ENCODE results near the gene TTC19. TPM values are rescaled to one million over a fixed set of nuclear protein-coding genes. Genes with fewer than 3 reads are reported as not detected.

Gene TTC19
- total RNA-seq, 1 experiment from 2014 or later: 53.5 TPM

GRCh38 chr17:15971882-15972281 lies 27.7 kb upstream of the TTC19 start:
- H4K20me1 ChIP-seq (ENCODE audit: insufficient read depth): no peaks in the 10 kb centered on the region; the same call in 1 of the 2 replicates
- BruUV-seq (replicated peaks): no TSS peak
- intact Hi-C loops (cut with micrococcal nuclease; ENCODE audit: unreplicated experiment): no loop called here
- H3K36me3 ChIP-seq (ENCODE audit: low read depth): peaks cover 16% of the 10 kb centered on the region
- DNase-seq: peak; percentile 37 to 57
- H3K9me2 ChIP-seq (ENCODE audit: insufficient read depth): no peaks in the 10 kb centered on the region
- peaks cover 49% of the 10 kb centered on the region for H3K4me1 ChIP-seq (replicated peaks; ENCODE audit: insufficient read depth)
- H3F3A ChIP-seq (ENCODE audit: insufficient read depth, low read depth): peaks cover 40% of the 10 kb centered on the region
- no peak for TF ChIP-seq EZH2 (IDR thresholded peaks at IDR 0.05; ENCODE audit: low read depth)
- no peak for TF ChIP-seq CTCF (conservative IDR thresholded peaks at IDR 0.05)
- POLR2A ChIA-PET (ENCODE audit: unreplicated experiment): interaction anchor here (0.6 kb wide), 1 partner anchor 10 kb away, joined by 5 read pairs; no protein-coding TSS in a partner anchor
- H3K4me2 ChIP-seq: 0 out of 2 replicates have a peak overlapping the region, but pooled peaks have one; percentile 15
- H3K79me2 ChIP-seq (ENCODE audit: low read depth): peaks cover 94% of the 10 kb centered on the region
- peak overlapping the region; percentile 34; the same call in 1 of the 2 replicates for H3K27ac ChIP-seq
- H3K27me3 ChIP-seq (ENCODE audit: insufficient read depth, low read depth): no peaks in the 10 kb centered on the region
- H3K4me3 ChIP-seq: no peak overlapping the region
- CTCF ChIA-PET: interaction anchor here (0.8 to 1.5 kb wide), 2 partner anchors 13 to 27 kb away, joined by 4 to 16 read pairs; partner anchors contain the start of genes TTC19 and ZSWIM7
- no peaks in the 10 kb centered on the region for H3K9me3 ChIP-seq (ENCODE audit: insufficient read depth, low read depth)
- no peak overlapping the region for H2AFZ ChIP-seq

- no peaks in the 10 kb centered on the region for H3K9me2 ChIP-seq (ENCODE audit: insufficient read depth)
- no peak overlapping the region for H2AFZ ChIP-seq
- peaks cover 42% of the 10 kb centered on the region for H3K4me1 ChIP-seq (replicated peaks; ENCODE audit: insufficient read depth)
- no TSS peak for BruUV-seq (replicated peaks)
- POLR2A ChIA-PET (ENCODE audit: unreplicated experiment): no interaction called here
- peak overlapping the region; percentile 34; the same call in 1 of the 2 replicates for H3K27ac ChIP-seq
- H4K20me1 ChIP-seq (ENCODE audit: insufficient read depth): no peaks in the 10 kb centered on the region; the same call in 1 of the 2 replicates
- TF ChIP-seq EZH2 (IDR thresholded peaks at IDR 0.05; ENCODE audit: low read depth): no peak
- no peak for TF ChIP-seq CTCF (conservative IDR thresholded peaks at IDR 0.05)
- no peaks in the 10 kb centered on the region for H3K9me3 ChIP-seq (ENCODE audit: insufficient read depth, low read depth)
- H3K36me3 ChIP-seq (ENCODE audit: low read depth): peaks cover 16% of the 10 kb centered on the region
- CTCF ChIA-PET: no interaction called here
- 0 out of 2 replicates have a peak overlapping the region, but pooled peaks have one; percentile 15 for H3K4me2 ChIP-seq
- peaks cover 34% of the 10 kb centered on the region for H3F3A ChIP-seq (ENCODE audit: insufficient read depth, low read depth)
- H3K27me3 ChIP-seq (ENCODE audit: insufficient read depth, low read depth): no peaks in the 10 kb centered on the region
- peaks cover 94% of the 10 kb centered on the region for H3K79me2 ChIP-seq (ENCODE audit: low read depth)
- H3K4me3 ChIP-seq: no peak overlapping the region
- intact Hi-C loops (cut with micrococcal nuclease; ENCODE audit: unreplicated experiment): no loop called here
- DNase-seq: peak in 1 of 2 experiments; percentile 47
Measured at GRCh38 chr17:15972497-15972951, 27.1 kb upstream of the TTC19 start.

DNA sequence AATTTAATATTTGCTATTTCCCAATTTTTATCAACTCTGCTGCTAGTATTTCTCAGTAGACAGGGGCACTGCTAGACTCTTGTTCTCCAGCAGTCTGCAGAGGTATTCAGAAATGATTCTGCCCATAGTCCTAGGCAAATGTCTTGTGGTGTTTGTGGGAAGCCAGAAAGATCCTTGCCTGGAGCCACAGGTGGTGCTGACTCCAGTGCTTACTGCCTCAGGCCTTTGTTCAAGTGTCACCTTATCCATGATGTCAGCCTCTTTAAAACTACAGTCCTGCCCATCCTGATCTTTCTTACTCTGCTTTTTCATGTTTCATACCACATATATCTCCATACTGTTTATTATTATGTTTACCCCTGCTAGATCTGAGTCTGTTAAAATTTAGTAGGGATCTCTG lies 26.6 kb upstream of the TTC19 start:
- Histone ChIP-seq H3K4me1 (replicated peaks; ENCODE audit: insufficient read depth) (peaks cover 40% of the 10 kb centered on the region), H3K36me3 (ENCODE audit: low read depth) (peaks cover 15% of the 10 kb centered on the region), H3K4me2 (0 out of 2 replicates have a peak overlapping the region, but pooled peaks have one; percentile 15), H3K27ac (peak overlapping the region; percentile 34; the same call in 1 of the 2 replicates), H3K79me2 (ENCODE audit: low read depth) (peaks cover 94% of the 10 kb centered on the region), H4K20me1 (ENCODE audit: insufficient read depth) (no peaks in the 10 kb centered on the region; the same call in 1 of the 2 replicates), H3K9me3 (ENCODE audit: insufficient read depth, low read depth) (no peaks in the 10 kb centered on the region), H3K9me2 (ENCODE audit: insufficient read depth) (no peaks in the 10 kb centered on the region), H3F3A (ENCODE audit: insufficient read depth, low read depth) (peaks cover 32% of the 10 kb centered on the region), H3K4me3 (no peak overlapping the region), H3K27me3 (ENCODE audit: insufficient read depth, low read depth) (no peaks in the 10 kb centered on the region), H2AFZ (no peak overlapping the region)
- ChIA-PET POLR2A (ENCODE audit: unreplicated experiment) (no interaction called here), CTCF (no interaction called here)
- no peak for DNase-seq
- intact Hi-C loops (cut with micrococcal nuclease; ENCODE audit: unreplicated experiment): no loop called here
- no peak for TF ChIP-seq EZH2 (IDR thresholded peaks at IDR 0.05; ENCODE audit: low read depth)
- TF ChIP-seq CTCF (conservative IDR thresholded peaks at IDR 0.05): no peak
- no TSS peak for BruUV-seq (replicated peaks)
